Measurements from ENCODE around the gene ABCA2. TPM values are rescaled to one million over a fixed set of nuclear protein-coding genes. Genes with fewer than 3 reads are reported as not detected.

ABCA2 gene
- total and polyA plus RNA-seq, 4 donors = 2.9 to 15.2 (median 12.3) TPM

- H3K9me3 ChIP-seq (ENCODE audit: control insufficient read depth in 4 of 4, low read length in 3 of 4) = no peaks in the 10 kb centered on the region
- no peak overlapping the region for H3K27ac ChIP-seq (ENCODE audit: low read depth in 1 of 2, low read length in 2 of 2)
- no peaks in the 10 kb centered on the region for H3K36me3 ChIP-seq (ENCODE audit: control insufficient read depth in 4 of 4, insufficient read depth in 3 of 4, low read depth in 1 of 4, low read length in 3 of 4)
- H3K4me3 ChIP-seq (ENCODE audit: low read depth in 1 of 3, low read length in 3 of 3) = no peak overlapping the region
- WGBS = 84% methylated on average over 13 of the region's 13 CpGs
- peaks cover 0 to 10% (median 1%) of the 10 kb centered on the region in 4 donors for H3K4me1 ChIP-seq (ENCODE audit: control insufficient read depth in 4 of 4, insufficient read depth in 4 of 4, low read length in 3 of 4)
- no peak for DNase-seq (ENCODE audit: low spot score)
- TF ChIP-seq MAX (IDR thresholded peaks at IDR 0.05) = no peak
- no peak for TF ChIP-seq FOXA2 (IDR thresholded peaks at IDR 0.05)
- TF ChIP-seq FOXA1 (IDR thresholded peaks at IDR 0.05) = no peak
- no peak for TF ChIP-seq JUND (IDR thresholded peaks at IDR 0.05)
- TF ChIP-seq YY1 (IDR thresholded peaks at IDR 0.05) = no peak
- TF ChIP-seq ATF3 (IDR thresholded peaks at IDR 0.05) = no peak
- no peak for TF ChIP-seq HNF4G (IDR thresholded peaks at IDR 0.05)
- TF ChIP-seq RXRA (IDR thresholded peaks at IDR 0.05) = no peak
- no peak for TF ChIP-seq SP1 (IDR thresholded peaks at IDR 0.05)
- H3K9ac ChIP-seq (ENCODE audit: low read depth in 1 of 2, low read length in 2 of 2) = no peak overlapping the region
- peaks cover 0 to 4% (median under 1%) of the 10 kb centered on the region in 4 donors for H3K27me3 ChIP-seq (ENCODE audit: control insufficient read depth in 4 of 4, insufficient read depth in 4 of 4, low read length in 3 of 4)
These were observed 9.0 kb upstream of the ABCA2 start for GRCh38 chr9:137037035-137037434.

GRCh38 chr9:137035937-137036336 is 7.9 kb upstream of the ABCA2 start:
- Histone ChIP-seq H3K4me3 (ENCODE audit: low read depth in 1 of 3, low read length in 3 of 3) (no peak overlapping the region), H3K9me3 (ENCODE audit: control insufficient read depth in 4 of 4, low read length in 3 of 4) (no peaks in the 10 kb centered on the region), H3K27ac (ENCODE audit: low read depth in 1 of 2, low read length in 2 of 2) (no peak overlapping the region), H3K9ac (ENCODE audit: low read depth in 1 of 2, low read length in 2 of 2) (no peak overlapping the region), H3K4me1 (ENCODE audit: control insufficient read depth in 4 of 4, insufficient read depth in 4 of 4, low read length in 3 of 4) (peaks cover 0 to 10% (median 1%) of the 10 kb centered on the region in 4 donors), H3K27me3 (ENCODE audit: control insufficient read depth in 4 of 4, insufficient read depth in 4 of 4, low read length in 3 of 4) (peaks cover 0 to 3% (median under 1%) of the 10 kb centered on the region in 4 donors), H3K36me3 (ENCODE audit: control insufficient read depth in 4 of 4, insufficient read depth in 3 of 4, low read depth in 1 of 4, low read length in 3 of 4) (no peaks in the 10 kb centered on the region)
- 77% methylated on average over 8 of the region's 8 CpGs for WGBS
- TF ChIP-seq FOXA1 (IDR thresholded peaks at IDR 0.05) = no peak
- no peak for TF ChIP-seq RAD21 (IDR thresholded peaks at IDR 0.05)
- TF ChIP-seq YY1 (IDR thresholded peaks at IDR 0.05) = no peak
- no peak for TF ChIP-seq TAF1 (conservative IDR thresholded peaks at IDR 0.05)
- TF ChIP-seq EGR1 (IDR thresholded peaks at IDR 0.05; ENCODE audit: low read depth in 2 of 2) = no peak
- no peak for TF ChIP-seq SP1 (IDR thresholded peaks at IDR 0.05)
- TF ChIP-seq ATF3 (IDR thresholded peaks at IDR 0.05) = no peak
- no peak for TF ChIP-seq FOXA2 (IDR thresholded peaks at IDR 0.05)
- no peak for TF ChIP-seq HNF4G (IDR thresholded peaks at IDR 0.05)
- TF ChIP-seq RXRA (IDR thresholded peaks at IDR 0.05) = no peak
- no peak for TF ChIP-seq HNF4A (conservative IDR thresholded peaks at IDR 0.05)
- no peak for TF ChIP-seq CTCF (IDR thresholded peaks at IDR 0.05; ENCODE audit: low read depth, low read length, missing input control)
- DNase-seq (ENCODE audit: low spot score) = no peak

GRCh38 chr9:137035507-137035834 is 7.4 kb upstream of the ABCA2 start:
- Histone ChIP-seq H3K4me3 (ENCODE audit: low read depth in 1 of 3, low read length in 3 of 3) (no peak overlapping the region), H3K9me3 (ENCODE audit: control insufficient read depth in 4 of 4, low read length in 3 of 4) (no peaks in the 10 kb centered on the region), H3K27ac (ENCODE audit: low read depth in 1 of 2, low read length in 2 of 2) (no peak overlapping the region), H3K36me3 (ENCODE audit: control insufficient read depth in 4 of 4, insufficient read depth in 3 of 4, low read depth in 1 of 4, low read length in 3 of 4) (no peaks in the 10 kb centered on the region), H3K27me3 (ENCODE audit: control insufficient read depth in 4 of 4, insufficient read depth in 4 of 4, low read length in 3 of 4) (peaks cover 0 to 2% (median 0%) of the 10 kb centered on the region in 4 donors), H3K9ac (ENCODE audit: low read depth in 1 of 2, low read length in 2 of 2) (no peak overlapping the region), H3K4me1 (ENCODE audit: control insufficient read depth in 4 of 4, insufficient read depth in 4 of 4, low read length in 3 of 4) (peaks cover 0 to 10% (median 1%) of the 10 kb centered on the region in 4 donors)
- 34% methylated on average over 9 of the region's 9 CpGs for WGBS
- no peak for DNase-seq (ENCODE audit: low spot score)
- no peak for TF ChIP-seq REST (IDR thresholded peaks at IDR 0.05)
- TF ChIP-seq RXRA (IDR thresholded peaks at IDR 0.05) = no peak
- no peak for TF ChIP-seq HNF4A (conservative IDR thresholded peaks at IDR 0.05)
- no peak for TF ChIP-seq ATF3 (IDR thresholded peaks at IDR 0.05)
- TF ChIP-seq CTCF (IDR thresholded peaks at IDR 0.05; ENCODE audit: low read depth, low read length, missing input control) = no peak
- TF ChIP-seq FOXA1 (IDR thresholded peaks at IDR 0.05) = no peak
- no peak for TF ChIP-seq RAD21 (IDR thresholded peaks at IDR 0.05)

All from liver (tissue), 9 donors.